ENCODE measurements around the gene CHCHD3.

CHCHD3 gene

GRCh38 chr7:133077394-133077793 is 4.5 kb downstream of the CHCHD3 start:
- no peak for DNase-seq

GRCh38 chr7:133076142-133076541 is 5.7 kb downstream of the CHCHD3 start:
- no peak for DNase-seq

- no peak for DNase-seq
Observed at GRCh38 chr7:133071506-133071905, 10.4 kb downstream of the CHCHD3 start.

- DNase-seq: no peak
Observed at GRCh38 chr7:133070562-133070961, 11.3 kb downstream of the CHCHD3 start.

- DNase-seq: no peak
Observed at GRCh38 chr7:133065301-133065700, 16.6 kb downstream of the CHCHD3 start.

GRCh38 chr7:133064082-133064820 is 17.6 kb downstream of the CHCHD3 start:
- DNase-seq: no peak

- no peak for DNase-seq
Observed at GRCh38 chr7:133061792-133062191, 20.1 kb downstream of the CHCHD3 start.

- DNase-seq: no peak
Observed at GRCh38 chr7:133061357-133061756, 20.5 kb downstream of the CHCHD3 start.

- no peak for DNase-seq
Observed at GRCh38 chr7:133060004-133060403, 21.9 kb downstream of the CHCHD3 start.

GRCh38 chr7:133059263-133059662 is 22.6 kb downstream of the CHCHD3 start:
- no peak for DNase-seq

GRCh38 chr7:133056370-133057238 is 25.3 kb downstream of the CHCHD3 start:
- DNase-seq: no peak

- DNase-seq: no peak
Observed at GRCh38 chr7:133054162-133054840, 27.6 kb downstream of the CHCHD3 start.

GRCh38 chr7:133053321-133053891 is 28.5 kb downstream of the CHCHD3 start:
- no peak for DNase-seq

GRCh38 chr7:133052826-133053225 is 29.1 kb downstream of the CHCHD3 start:
- DNase-seq: no peak

GRCh38 chr7:133052401-133052756 is 29.5 kb downstream of the CHCHD3 start:
- no peak for DNase-seq

- DNase-seq: no peak
Observed at GRCh38 chr7:133051719-133052400, 30.0 kb downstream of the CHCHD3 start.

GRCh38 chr7:133051066-133051465 is 30.8 kb downstream of the CHCHD3 start:
- no peak for DNase-seq

- DNase-seq: no peak
Observed at GRCh38 chr7:133050200-133050995, 31.5 kb downstream of the CHCHD3 start.

GRCh38 chr7:133048589-133048988 is 33.3 kb downstream of the CHCHD3 start:
- DNase-seq: no peak

- DNase-seq: no peak
Observed at GRCh38 chr7:133047321-133047720, 34.6 kb downstream of the CHCHD3 start.

- no peak for DNase-seq
Observed at GRCh38 chr7:133044722-133045473, 37.0 kb downstream of the CHCHD3 start.
